Hepatic stellate cell (primary cell): Measurements from ENCODE around the gene CCDC127.
"Not testable (repeated sequence)": the region's sequence is repeated elsewhere in the genome, so short reads cannot be mapped to it uniquely, and the experiment has no call there.

Source experiments
- DNase-seq: peaks from one replicate; pipeline ENCODE4 v3.0.0; 2011; ENCODE audit warnings: low spot score

Gene CCDC127

GRCh38 chr5:172421-172820 lies 45.5 kb downstream of the CCDC127 start:
- no peak for DNase-seq

GRCh38 chr5:171801-172331 lies 46.1 kb downstream of the CCDC127 start:
- no peak for DNase-seq

GRCh38 chr5:170971-171800 lies 46.8 kb downstream of the CCDC127 start:
- DNase-seq, result no peak

GRCh38 chr5:169728-170094 lies 48.2 kb downstream of the CCDC127 start:
- DNase-seq, result peak; percentile 48

GRCh38 chr5:169071-169727 lies 48.8 kb downstream of the CCDC127 start:
- peak; percentile 82 for DNase-seq

GRCh38 chr5:167982-168660 lies 49.8 kb downstream of the CCDC127 start:
- DNase-seq, result peak; percentile 98

GRCh38 chr5:167511-167910 lies 50.4 kb downstream of the CCDC127 start:
- no peak for DNase-seq

- DNase-seq, result no peak
These were observed 51.2 kb downstream of the CCDC127 start for GRCh38 chr5:166441-167372.

GRCh38 chr5:164783-165182 lies 53.2 kb downstream of the CCDC127 start:
- not testable (repeated sequence) for DNase-seq

- DNase-seq, result no peak
These were observed 53.7 kb downstream of the CCDC127 start for GRCh38 chr5:164244-164643.

GRCh38 chr5:163841-164240 lies 54.1 kb downstream of the CCDC127 start:
- no peak for DNase-seq

GRCh38 chr5:163338-163620 lies 54.7 kb downstream of the CCDC127 start:
- DNase-seq, result no peak

- no peak for DNase-seq
These were observed 55.2 kb downstream of the CCDC127 start for GRCh38 chr5:162565-163337.

- DNase-seq, result no peak
These were observed 55.8 kb downstream of the CCDC127 start for GRCh38 chr5:162190-162564.

GRCh38 chr5:161803-162110 lies 56.2 kb downstream of the CCDC127 start:
- DNase-seq, result no peak

- DNase-seq, result no peak
These were observed 56.8 kb downstream of the CCDC127 start for GRCh38 chr5:160921-161802.

- DNase-seq, result peak; percentile 95
These were observed 57.8 kb downstream of the CCDC127 start for GRCh38 chr5:160173-160510.

- peak; percentile 72 for DNase-seq
These were observed 58.3 kb downstream of the CCDC127 start for GRCh38 chr5:159448-160172.

GRCh38 chr5:158807-159447 lies 59.0 kb downstream of the CCDC127 start:
- no peak for DNase-seq
